CD1c-positive myeloid dendritic cell (primary cell): ENCODE data around the gene OCA2.
"Not testable (repeated sequence)": the region's sequence is repeated elsewhere in the genome, so short reads cannot be mapped to it uniquely, and the experiment has no call there.

Source experiments
- DNase-seq: peaks from one replicate; pipeline ENCODE4 v3.0.0-alpha.2; 2016; ENCODE audit errors: extremely low spot score

Gene OCA2

GRCh38 chr15:28002136-28002861, 96.8 kb downstream of the OCA2 start:
- no peak for DNase-seq

- no peak for DNase-seq
Observed at GRCh38 chr15:28001641-28002040, 97.5 kb downstream of the OCA2 start.

- no peak for DNase-seq
Observed at GRCh38 chr15:27993996-27994780, 104.9 kb downstream of the OCA2 start.

- no peak for DNase-seq
Observed at GRCh38 chr15:27993544-27993943, 105.6 kb downstream of the OCA2 start.

- no peak for DNase-seq
Observed at GRCh38 chr15:27990521-27991515, 108.3 kb downstream of the OCA2 start.

- no peak for DNase-seq
Observed at GRCh38 chr15:27989838-27990237, 109.3 kb downstream of the OCA2 start.

- no peak for DNase-seq
Observed at GRCh38 chr15:27989427-27989826, 109.7 kb downstream of the OCA2 start.

- no peak for DNase-seq
Observed at GRCh38 chr15:27985099-27985498, 114.0 kb downstream of the OCA2 start.

- DNase-seq: no peak
Observed at GRCh38 chr15:27983496-27983895, 115.6 kb downstream of the OCA2 start.

GRCh38 chr15:27977696-27978095, 121.4 kb downstream of the OCA2 start:
- DNase-seq: no peak

GRCh38 chr15:27973886-27974285, 125.2 kb downstream of the OCA2 start:
- DNase-seq: no peak

- DNase-seq: no peak
Observed at GRCh38 chr15:27970661-27971392, 128.3 kb downstream of the OCA2 start.

- no peak for DNase-seq
Observed at GRCh38 chr15:27967541-27967940, 131.6 kb downstream of the OCA2 start.

- no peak for DNase-seq
Observed at GRCh38 chr15:27965546-27965945, 133.6 kb downstream of the OCA2 start.

- DNase-seq: no peak
Observed at GRCh38 chr15:27961801-27962200, 137.3 kb downstream of the OCA2 start.

GRCh38 chr15:27958911-27959578, 140.1 kb downstream of the OCA2 start:
- no peak for DNase-seq

- no peak for DNase-seq
Observed at GRCh38 chr15:27956285-27956684, 142.8 kb downstream of the OCA2 start.

- DNase-seq: no peak
Observed at GRCh38 chr15:27955087-27955486, 144.0 kb downstream of the OCA2 start.

- DNase-seq: not testable (repeated sequence)
Observed at GRCh38 chr15:27952593-27952992, 146.5 kb downstream of the OCA2 start.

- no peak for DNase-seq
Observed at GRCh38 chr15:27951191-27951890, 147.8 kb downstream of the OCA2 start.
